Esophagus (tissue), 2 donors: Measurements from ENCODE around the gene EYA3. TPM values are rescaled to one million over a fixed set of nuclear protein-coding genes. Genes with fewer than 3 reads are reported as not detected.

ENCODE experiments used
- H3K27ac ChIP-seq, 2 donors: one replicate each; pipeline ENCODE4 v1.5.1; 2013; ENCODE audit warnings: low read depth in 2 of 2, mild to moderate bottlenecking in 2 of 2, inconsistent platforms in 1 of 2, low read length in 1 of 2, moderate library complexity in 1 of 2
- H3K27me3 ChIP-seq, 2 donors: one replicate each; pipeline ENCODE4 v1.6.1; 2013; ENCODE audit warnings: low read length in 2 of 2, control low read depth in 1 of 2, mild to moderate bottlenecking in 1 of 2; ENCODE audit not compliant: insufficient read depth in 2 of 2, control insufficient read depth in 1 of 2
- H3K36me3 ChIP-seq, 2 donors: one replicate each; pipeline ENCODE4 v1.6.1; 2013; ENCODE audit warnings: low read length in 1 of 2; ENCODE audit not compliant: control insufficient read depth in 2 of 2, insufficient read depth in 2 of 2
- H3K4me1 ChIP-seq, 2 donors: one replicate each; pipeline ENCODE4 v1.6.1; 2013; ENCODE audit warnings: low read length in 1 of 2; ENCODE audit not compliant: control insufficient read depth in 2 of 2, insufficient read depth in 2 of 2
- H3K4me3 ChIP-seq, 2 donors: one replicate each; pipeline ENCODE4 v1.5.1; 2013; ENCODE audit warnings: low read length in 2 of 2, mild to moderate bottlenecking in 2 of 2, low read depth in 1 of 2, moderate library complexity in 1 of 2
- H3K9me3 ChIP-seq, 2 donors: one replicate each; pipeline ENCODE4 v1.6.1; 2013; ENCODE audit warnings: mild to moderate bottlenecking in 2 of 2, low read depth in 1 of 2, low read length in 1 of 2, moderate library complexity in 1 of 2; ENCODE audit not compliant: control insufficient read depth in 2 of 2, insufficient read depth in 1 of 2
- WGBS, 2 donors: extraction: QIAGEN DNeasy Blood & Tissue Kit; methylation state at CpG; one replicate each; pipeline ENCODE4 v1.1.7; 2013; 5-methylcytosine and 5-hydroxymethylcytosine counted together
- polyA plus RNA-seq, 2 donors: library from polyadenylated mRNA; stranded (reverse); fragments of 200-250 nt; gene quantifications; one replicate each; pipeline ENCODE4 v1.2.3, GENCODE V29; 2013
- donor health status: healthy with polysubstance abuse.
- donor health status: Bipolar disorder and iron deficiency.

EYA3 gene
- polyA plus RNA-seq, 2 donors: 6.3 to 7.3 TPM

GRCh38 chr1:28114844-28115243 is 26.4 kb upstream of the EYA3 start:
- WGBS, 2 donors: 84 to 92% methylated on average over 2 of the region's 2 CpGs
- H3K27me3 ChIP-seq: no peaks in the 10 kb centered on the region
- H3K4me3 ChIP-seq: no peak overlapping the region
- no peak overlapping the region for H3K27ac ChIP-seq
- no peaks in the 10 kb centered on the region for H3K36me3 ChIP-seq
- H3K9me3 ChIP-seq: no peaks in the 10 kb centered on the region
- no peaks in the 10 kb centered on the region for H3K4me1 ChIP-seq

DNA sequence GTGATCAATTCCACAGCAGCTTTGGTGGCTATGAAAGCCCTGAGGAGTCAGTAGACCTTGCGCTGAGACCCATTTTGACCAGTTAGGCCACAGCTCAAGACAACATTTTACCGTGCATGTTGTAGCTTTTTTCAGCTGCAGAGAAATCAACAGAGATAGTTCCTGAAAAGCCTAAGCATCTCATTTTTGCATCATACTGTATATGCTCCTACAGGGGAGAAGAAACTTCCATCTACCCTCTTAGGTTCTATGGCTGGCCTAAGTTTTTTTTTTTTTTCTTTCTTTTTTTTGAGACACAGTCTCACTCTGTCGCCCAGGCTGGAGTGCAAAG is 24.8 kb upstream of the EYA3 start:
- no peaks in the 10 kb centered on the region for H3K4me1 ChIP-seq
- 88 to 91% methylated on average over 3 of the region's 3 CpGs for WGBS, 2 donors

DNA sequence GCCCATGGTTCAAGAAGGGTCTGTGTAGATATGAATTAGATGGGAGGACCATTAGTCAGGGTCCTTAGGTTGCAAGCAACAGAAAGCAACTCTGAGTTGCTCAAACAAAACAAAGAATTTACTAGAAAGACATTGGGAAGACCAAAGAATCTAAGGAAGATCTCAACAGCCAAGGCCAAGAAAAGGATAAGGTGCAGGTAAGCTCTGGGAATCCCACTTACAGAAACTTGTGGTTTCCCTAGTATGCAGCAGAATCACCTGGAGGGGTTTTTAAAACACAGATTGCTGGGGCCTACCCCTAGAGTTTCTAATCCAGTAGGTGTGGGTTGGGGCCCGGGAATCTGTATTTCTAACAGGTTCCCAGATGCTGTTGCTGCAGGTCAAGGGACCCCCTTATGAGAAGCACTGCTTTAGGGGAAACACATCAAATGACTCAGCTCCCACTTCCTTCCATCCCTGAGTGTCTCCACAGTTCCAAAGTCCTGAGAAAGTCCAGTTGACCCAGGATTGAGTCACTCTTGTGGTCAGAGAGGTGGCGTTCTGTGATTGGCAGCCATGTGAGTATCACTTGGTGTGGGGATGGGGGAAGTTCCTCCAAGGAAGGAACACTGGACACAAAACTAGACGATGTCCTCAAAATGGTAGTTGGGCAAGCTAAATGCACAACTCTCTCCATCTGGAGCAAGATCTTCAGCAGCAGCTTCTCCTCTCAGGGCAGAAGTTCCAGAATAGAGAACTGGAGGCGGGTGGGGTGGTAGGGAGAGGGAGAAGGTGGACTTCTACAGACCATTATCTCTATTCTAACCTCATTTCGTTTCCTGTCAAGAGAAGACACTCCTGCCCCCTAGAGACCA is 24.2 kb upstream of the EYA3 start:
- Histone ChIP-seq H3K9me3 (no peaks in the 10 kb centered on the region), H3K4me3 (no peak overlapping the region), H3K36me3 (no peaks in the 10 kb centered on the region), H3K27ac (no peak overlapping the region), H3K4me1 (no peaks in the 10 kb centered on the region), H3K27me3 (no peaks in the 10 kb centered on the region)
- WGBS, 2 donors: 70 to 77% methylated on average over 5 of the region's 5 CpGs

More for the DNA sequence above, 24.8 kb upstream of the EYA3 start:
- Histone ChIP-seq H3K27ac (no peak overlapping the region), H3K27me3 (no peaks in the 10 kb centered on the region), H3K4me3 (no peak overlapping the region), H3K9me3 (no peaks in the 10 kb centered on the region), H3K36me3 (no peaks in the 10 kb centered on the region)

DNA sequence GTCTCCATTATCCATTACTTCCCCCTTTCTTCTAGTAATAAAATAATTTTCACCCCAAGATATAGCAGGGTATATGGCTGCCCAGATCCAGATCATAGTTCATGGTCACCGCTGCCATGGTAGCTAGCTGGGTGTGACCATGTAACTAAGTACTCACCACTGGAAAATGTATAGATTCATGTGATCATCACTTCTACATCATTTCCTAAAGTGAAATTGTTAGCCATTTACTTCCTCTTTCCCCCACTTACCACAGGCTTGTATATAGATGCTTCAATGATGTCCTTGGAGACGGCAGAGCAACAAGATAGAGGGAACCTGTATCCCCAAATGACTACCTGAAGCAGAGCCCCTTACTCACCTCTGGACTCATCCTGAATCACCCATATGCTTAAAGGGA is 22.7 kb upstream of the EYA3 start:
- Histone ChIP-seq H3K9me3 (no peaks in the 10 kb centered on the region), H3K4me3 (no peak overlapping the region), H3K27ac (no peak overlapping the region), H3K4me1 (no peaks in the 10 kb centered on the region), H3K27me3 (no peaks in the 10 kb centered on the region), H3K36me3 (no peaks in the 10 kb centered on the region)
- WGBS, 2 donors: 74 to 85% methylated on average over 2 of the region's 2 CpGs

- Histone ChIP-seq H3K4me1 (no peaks in the 10 kb centered on the region), H3K9me3 (no peaks in the 10 kb centered on the region), H3K27ac (no peak overlapping the region), H3K36me3 (no peaks in the 10 kb centered on the region), H3K27me3 (no peaks in the 10 kb centered on the region), H3K4me3 (no peak overlapping the region)
- WGBS, 2 donors: 56 to 68% methylated on average over 1 of the region's 1 CpG
Measured at GRCh38 chr1:28110555-28110954, 22.1 kb upstream of the EYA3 start.

DNA sequence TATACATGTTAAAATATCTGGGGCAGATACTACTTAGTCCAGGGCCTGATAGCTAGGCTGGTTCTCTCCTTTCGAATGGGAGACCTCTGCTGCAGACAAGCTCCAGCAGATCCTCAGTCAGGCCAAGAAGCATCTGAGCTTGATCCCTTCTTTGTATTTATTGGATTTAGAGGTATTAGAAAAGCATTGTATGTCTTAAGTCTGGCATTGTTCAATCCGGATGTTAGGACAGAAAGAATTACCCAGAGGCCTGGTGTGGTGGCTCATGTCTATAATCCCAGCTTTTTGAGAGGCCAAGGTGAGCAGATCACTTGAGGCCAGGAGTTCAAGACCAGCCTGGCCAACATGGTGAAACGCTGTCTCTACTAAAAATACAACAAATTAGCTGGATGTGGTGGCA is 21.2 kb upstream of the EYA3 start:
- no peaks in the 10 kb centered on the region for H3K27me3 ChIP-seq
- H3K4me1 ChIP-seq: no peaks in the 10 kb centered on the region
- H3K27ac ChIP-seq: no peak overlapping the region
- no peaks in the 10 kb centered on the region for H3K36me3 ChIP-seq
- H3K4me3 ChIP-seq: no peak overlapping the region
- no peaks in the 10 kb centered on the region for H3K9me3 ChIP-seq
- WGBS, 2 donors: 67 to 68% methylated on average over 3 of the region's 3 CpGs

DNA sequence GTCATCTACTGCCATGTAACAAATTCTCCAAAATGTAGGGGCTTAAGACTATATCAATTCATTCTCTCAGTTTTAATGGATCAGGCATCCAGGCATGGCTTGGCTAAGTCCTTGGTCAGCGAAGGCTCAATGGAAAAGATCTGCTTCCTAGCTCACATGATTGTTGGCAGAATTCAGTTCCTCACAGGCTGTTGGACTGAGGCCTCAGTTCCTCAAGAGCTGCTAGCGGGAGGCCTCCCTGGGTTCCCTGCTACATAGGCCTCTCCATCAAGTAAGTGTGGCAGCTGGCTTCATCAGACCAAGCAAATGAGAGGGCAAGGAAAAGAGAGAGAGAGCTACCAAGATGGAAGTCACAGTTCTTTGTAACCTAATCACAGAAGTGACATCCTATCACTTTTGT is 19.6 kb upstream of the EYA3 start:
- Histone ChIP-seq H3K36me3 (no peaks in the 10 kb centered on the region), H3K4me3 (no peak overlapping the region), H3K4me1 (no peaks in the 10 kb centered on the region), H3K27me3 (no peaks in the 10 kb centered on the region), H3K9me3 (no peaks in the 10 kb centered on the region), H3K27ac (no peak overlapping the region)
- 91% methylated on average over 2 of the region's 2 CpGs for whole genome bisulfite sequencing, 2 donors

DNA sequence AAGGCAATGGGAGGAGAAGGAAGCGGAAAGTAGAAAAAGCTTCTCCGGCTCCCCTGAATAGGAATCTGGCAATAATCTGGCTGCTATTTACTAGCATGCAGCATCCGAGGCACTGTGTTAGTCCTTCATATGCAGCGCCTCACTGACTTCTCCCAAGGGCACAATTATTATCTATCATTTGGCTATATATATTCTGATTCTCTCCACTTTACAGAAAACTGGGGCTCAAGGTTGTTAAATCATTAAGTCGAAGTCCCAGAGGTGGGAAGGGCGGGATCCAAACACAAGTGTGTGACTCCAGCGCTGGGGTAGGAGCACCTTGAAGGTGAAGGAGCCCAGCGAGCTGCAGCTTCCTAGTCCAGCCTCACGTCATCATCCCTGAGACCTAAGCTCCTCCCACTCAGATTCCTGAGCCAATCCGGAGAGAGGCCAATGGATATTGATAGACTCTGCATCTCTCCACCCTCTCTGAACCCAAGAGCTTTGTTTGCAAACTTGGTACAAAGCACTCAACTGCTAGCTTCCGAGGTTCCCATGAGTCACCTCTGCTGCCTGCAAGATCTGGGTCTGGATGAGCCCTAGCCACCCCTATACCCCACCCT is 16.6 kb upstream of the EYA3 start:
- Histone ChIP-seq H3K36me3 (no peaks in the 10 kb centered on the region), H3K4me3 (no peak overlapping the region), H3K27ac (peak overlapping the region in 1 of 2 donors; percentile 16), H3K4me1 (no peaks in the 10 kb centered on the region), H3K27me3 (no peaks in the 10 kb centered on the region), H3K9me3 (no peaks in the 10 kb centered on the region)
- WGBS, 2 donors: 32 to 41% methylated on average over 11 of the region's 11 CpGs

GRCh38 chr1:28102189-28102588 is 13.8 kb upstream of the EYA3 start:
- Histone ChIP-seq H3K4me3 (no peak overlapping the region), H3K4me1 (no peaks in the 10 kb centered on the region), H3K9me3 (no peaks in the 10 kb centered on the region), H3K27me3 (no peaks in the 10 kb centered on the region), H3K36me3 (no peaks in the 10 kb centered on the region), H3K27ac (no peak overlapping the region)
- WGBS, 2 donors: 92 to 94% methylated on average over 1 of the region's 1 CpG
